ENCODE measurements around the gene XKR8. TPM values are rescaled to one million over a fixed set of nuclear protein-coding genes. Genes with fewer than 3 reads are reported as not detected.

The XKR8 gene
- total and polyA plus RNA-seq, 10 donors: 4.2 to 17.4 (median 8.1) TPM

DNA sequence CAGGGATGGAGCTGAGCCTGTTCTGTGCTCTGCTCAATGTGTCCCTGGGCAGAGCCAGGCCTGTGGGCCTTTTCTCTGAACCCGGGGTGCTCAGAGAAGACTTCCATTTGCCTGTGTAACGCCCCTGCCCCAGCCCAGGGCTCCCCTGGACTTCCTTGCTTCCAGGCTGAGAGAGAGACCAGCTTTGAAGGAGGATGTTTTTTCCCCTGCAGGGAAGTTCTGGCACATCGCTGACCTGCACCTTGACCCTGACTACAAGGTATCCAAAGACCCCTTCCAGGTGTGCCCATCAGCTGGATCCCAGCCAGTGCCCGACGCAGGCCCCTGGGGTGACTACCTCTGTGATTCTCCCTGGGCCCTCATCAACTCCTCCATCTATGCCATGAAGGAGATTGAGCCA, 14.8 kb upstream of the XKR8 start:
- intact Hi-C loops (cut with DNase I; ENCODE audit: low total_unique reads): no loop called here
- H3K36me3 ChIP-seq: no peaks in the 10 kb centered on the region
- 80 to 88% (median 86%) methylated on average over 2 to 5 of the region's 5 CpGs for WGBS, 5 donors
- peak overlapping the region in 3 of 8 donors; percentile 87 to 91 (median 89) for H3K27ac ChIP-seq
- TF ChIP-seq, protein P1, sequence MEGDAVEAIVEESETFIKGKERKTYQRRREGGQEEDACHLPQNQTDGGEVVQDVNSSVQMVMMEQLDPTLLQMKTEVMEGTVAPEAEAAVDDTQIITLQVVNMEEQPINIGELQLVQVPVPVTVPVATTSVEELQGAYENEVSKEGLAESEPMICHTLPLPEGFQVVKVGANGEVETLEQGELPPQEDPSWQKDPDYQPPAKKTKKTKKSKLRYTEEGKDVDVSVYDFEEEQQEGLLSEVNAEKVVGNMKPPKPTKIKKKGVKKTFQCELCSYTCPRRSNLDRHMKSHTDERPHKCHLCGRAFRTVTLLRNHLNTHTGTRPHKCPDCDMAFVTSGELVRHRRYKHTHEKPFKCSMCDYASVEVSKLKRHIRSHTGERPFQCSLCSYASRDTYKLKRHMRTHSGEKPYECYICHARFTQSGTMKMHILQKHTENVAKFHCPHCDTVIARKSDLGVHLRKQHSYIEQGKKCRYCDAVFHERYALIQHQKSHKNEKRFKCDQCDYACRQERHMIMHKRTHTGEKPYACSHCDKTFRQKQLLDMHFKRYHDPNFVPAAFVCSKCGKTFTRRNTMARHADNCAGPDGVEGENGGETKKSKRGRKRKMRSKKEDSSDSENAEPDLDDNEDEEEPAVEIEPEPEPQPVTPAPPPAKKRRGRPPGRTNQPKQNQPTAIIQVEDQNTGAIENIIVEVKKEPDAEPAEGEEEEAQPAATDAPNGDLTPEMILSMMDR (IDR thresholded peaks at IDR 0.05 in 8 of 11, conservative IDR thresholded peaks at IDR 0.05 in 3 of 11): no peak
- TF ChIP-seq POLR2AphosphoS5 (IDR thresholded peaks at IDR 0.05): no peak
- no peak for TF ChIP-seq POLR2A (IDR thresholded peaks at IDR 0.05)
- DNase-seq: no peak
- no peak overlapping the region for H3K4me3 ChIP-seq
- H3K27me3 ChIP-seq (replicated peaks in 1 of 7): no peaks in the 10 kb centered on the region
- H3K9me3 ChIP-seq: no peaks in the 10 kb centered on the region
- peaks cover 0 to 52% (median 14%) of the 10 kb centered on the region in 6 donors for H3K4me1 ChIP-seq

DNA sequence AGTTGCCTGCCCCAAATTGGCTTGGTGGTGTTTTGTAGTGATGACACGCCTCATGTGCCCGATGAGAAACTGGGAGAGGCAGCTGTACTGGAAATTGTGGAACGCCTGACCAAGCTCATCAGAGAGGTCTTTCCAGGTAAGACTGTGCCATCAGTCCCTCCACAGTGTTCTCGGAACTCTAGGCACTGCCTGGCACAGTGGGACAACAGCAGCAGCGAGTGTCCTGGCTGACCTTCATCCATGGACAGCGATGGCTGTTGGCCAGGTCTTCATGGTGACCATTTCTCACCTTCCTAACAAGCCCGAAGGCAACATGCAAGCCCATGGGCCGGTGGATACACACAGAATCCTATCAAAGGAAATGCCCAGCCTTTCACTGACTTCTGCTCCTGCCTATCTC, 10.7 kb upstream of the XKR8 start:
- TF ChIP-seq POLR2A (IDR thresholded peaks at IDR 0.05) (no peak), POLR2AphosphoS5 (IDR thresholded peaks at IDR 0.05) (no peak)
- TF ChIP-seq, protein P1 (IDR thresholded peaks at IDR 0.05 in 8 of 11, conservative IDR thresholded peaks at IDR 0.05 in 3 of 11): no peak
- Histone ChIP-seq H3K27me3 (replicated peaks in 1 of 7) (no peaks in the 10 kb centered on the region), H3K36me3 (no peaks in the 10 kb centered on the region), H3K27ac (no peak overlapping the region), H3K4me3 (no peak overlapping the region), H3K4me1 (peaks cover 0 to 11% (median under 1%) of the 10 kb centered on the region in 6 donors), H3K9me3 (no peaks in the 10 kb centered on the region)
- WGBS, 5 donors: 87 to 92% (median 91%) methylated on average over 8 of the region's 8 CpGs
- no peak for DNase-seq
- intact Hi-C loops (cut with DNase I; ENCODE audit: low total_unique reads): no loop called here

DNA sequence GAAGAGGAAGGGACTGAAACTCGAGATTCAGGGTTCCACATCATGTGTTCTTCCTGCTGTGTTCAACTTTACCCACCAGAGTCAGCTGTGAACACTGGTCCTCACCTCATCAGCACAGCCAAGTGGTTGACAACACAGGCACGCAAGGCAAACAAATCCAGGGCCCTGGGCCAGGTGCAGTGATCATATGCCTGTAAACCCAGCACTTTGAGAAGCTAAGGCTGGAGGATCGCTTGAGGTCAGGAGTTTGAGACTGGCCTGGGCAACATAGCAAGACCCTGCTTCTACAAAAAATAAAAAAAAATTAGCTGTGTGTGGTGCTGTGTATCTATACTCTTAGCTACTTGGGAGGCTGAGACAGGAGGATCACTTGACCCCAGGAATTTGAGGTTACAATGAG, 8.4 kb upstream of the XKR8 start:
- no peak overlapping the region for H3K27ac ChIP-seq
- intact Hi-C loops (cut with DNase I; ENCODE audit: low total_unique reads): no loop called here
- 41 to 85% (median 59%) methylated on average over 3 of the region's 3 CpGs for WGBS, 5 donors
- H3K4me3 ChIP-seq: no peak overlapping the region
- no peaks in the 10 kb centered on the region for H3K9me3 ChIP-seq
- no peak for TF ChIP-seq POLR2AphosphoS5 (IDR thresholded peaks at IDR 0.05)
- TF ChIP-seq, protein P1 (IDR thresholded peaks at IDR 0.05 in 8 of 11, conservative IDR thresholded peaks at IDR 0.05 in 3 of 11): no peak
- no peak for TF ChIP-seq POLR2A (IDR thresholded peaks at IDR 0.05)
- no peaks in the 10 kb centered on the region for H3K27me3 ChIP-seq (replicated peaks in 1 of 7)
- H3K36me3 ChIP-seq: no peaks in the 10 kb centered on the region
- no peak for DNase-seq
- peaks cover 0 to 4% (median 0%) of the 10 kb centered on the region in 6 donors for H3K4me1 ChIP-seq

DNA sequence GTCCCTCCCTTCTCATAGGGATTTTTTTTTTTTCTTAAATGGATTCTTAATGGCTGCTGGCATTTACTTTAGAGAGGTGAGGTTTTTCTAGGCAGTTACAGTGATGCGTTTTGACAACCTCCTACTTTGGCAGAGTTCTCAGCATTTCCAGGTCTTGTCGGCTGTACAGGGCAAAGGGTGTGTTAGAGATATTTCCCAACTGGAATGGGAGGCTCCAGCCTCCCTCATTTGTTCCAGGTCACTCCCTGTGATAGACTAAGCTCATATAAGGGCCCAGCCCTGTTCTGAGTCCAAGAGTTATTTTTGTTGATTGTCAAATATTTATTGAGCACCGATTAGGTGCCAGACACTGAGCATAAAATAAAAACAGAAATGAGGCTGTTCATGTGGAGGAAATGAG, 7.6 kb upstream of the XKR8 start:
- DNase-seq: no peak
- Histone ChIP-seq H3K27ac (no peak overlapping the region), H3K4me3 (no peak overlapping the region), H3K27me3 (replicated peaks in 1 of 7) (no peaks in the 10 kb centered on the region), H3K4me1 (peaks cover 0 to 4% (median 0%) of the 10 kb centered on the region in 6 donors), H3K9me3 (no peaks in the 10 kb centered on the region), H3K36me3 (no peaks in the 10 kb centered on the region)
- 75 to 89% (median 82%) methylated on average over 3 of the region's 3 CpGs for WGBS, 5 donors
- intact Hi-C loops (cut with DNase I; ENCODE audit: low total_unique reads): no loop called here
- no peak for TF ChIP-seq POLR2AphosphoS5 (IDR thresholded peaks at IDR 0.05)
- TF ChIP-seq, protein P1 (IDR thresholded peaks at IDR 0.05 in 8 of 11, conservative IDR thresholded peaks at IDR 0.05 in 3 of 11): no peak
- TF ChIP-seq POLR2A (IDR thresholded peaks at IDR 0.05): no peak
